ENCODE measurements around the gene ANXA3. TPM values are rescaled to one million over a fixed set of nuclear protein-coding genes. Genes with fewer than 3 reads are reported as not detected.

The ANXA3 gene
- total RNA-seq, 1 experiment from 2014 or later: 0.86 TPM

DNA sequence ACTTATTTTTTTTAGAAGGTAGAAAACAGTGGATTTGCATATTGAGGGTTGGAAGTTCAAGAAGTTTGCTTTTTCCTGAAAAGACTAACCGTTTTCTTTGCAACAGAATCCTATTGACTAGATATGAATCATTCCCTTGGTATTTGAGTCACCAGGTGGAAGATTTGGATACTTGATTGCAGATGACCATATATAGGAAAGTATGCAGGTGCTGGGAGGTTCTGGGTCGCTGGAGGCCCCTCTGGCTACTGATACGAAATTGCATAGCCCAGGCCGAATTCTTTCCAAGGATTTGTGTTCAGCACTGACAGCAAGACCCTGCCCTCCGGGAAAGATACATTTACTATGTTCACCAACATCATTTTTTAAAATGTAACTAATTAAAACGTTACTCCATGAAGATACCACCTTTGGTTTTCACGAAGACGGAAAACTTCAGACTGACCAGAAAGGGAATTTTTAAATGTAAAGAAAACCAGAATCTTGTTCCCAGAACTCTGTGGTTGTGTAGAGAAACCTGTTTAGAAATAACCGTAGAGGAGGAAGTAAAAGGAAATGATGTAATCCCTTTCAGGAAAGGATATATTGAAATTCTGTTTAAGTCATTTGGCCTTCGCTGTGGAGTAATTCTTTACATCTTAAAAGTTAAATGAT lies 946 bp downstream of the ANXA3 start:
- Histone ChIP-seq H3K27me3 (replicated peaks; ENCODE audit: insufficient read depth, low read depth, low read length, poor library complexity) (no peaks in the 10 kb centered on the region), H3K9me3 (ENCODE audit: low read depth, low read length, poor library complexity, severe bottlenecking) (no peaks in the 10 kb centered on the region), H3K36me3 (ENCODE audit: insufficient read depth, low read length, poor library complexity, severe bottlenecking) (no peaks in the 10 kb centered on the region), H3K4me3 (ENCODE audit: low read depth, low read length, poor library complexity, severe bottlenecking) (no peak overlapping the region), H3K4me1 (ENCODE audit: insufficient read depth, low read length, poor library complexity, severe bottlenecking) (no peaks in the 10 kb centered on the region), H3K27ac (ENCODE audit: low read depth, low read length, poor library complexity, severe bottlenecking) (peak overlapping the region; percentile 14)
- TF ChIP-seq EZH2 (IDR thresholded peaks at IDR 0.05; ENCODE audit: borderline replicate concordance, low read depth, low read length, poor library complexity, severe bottlenecking): no peak
- TF ChIP-seq, protein P1, sequence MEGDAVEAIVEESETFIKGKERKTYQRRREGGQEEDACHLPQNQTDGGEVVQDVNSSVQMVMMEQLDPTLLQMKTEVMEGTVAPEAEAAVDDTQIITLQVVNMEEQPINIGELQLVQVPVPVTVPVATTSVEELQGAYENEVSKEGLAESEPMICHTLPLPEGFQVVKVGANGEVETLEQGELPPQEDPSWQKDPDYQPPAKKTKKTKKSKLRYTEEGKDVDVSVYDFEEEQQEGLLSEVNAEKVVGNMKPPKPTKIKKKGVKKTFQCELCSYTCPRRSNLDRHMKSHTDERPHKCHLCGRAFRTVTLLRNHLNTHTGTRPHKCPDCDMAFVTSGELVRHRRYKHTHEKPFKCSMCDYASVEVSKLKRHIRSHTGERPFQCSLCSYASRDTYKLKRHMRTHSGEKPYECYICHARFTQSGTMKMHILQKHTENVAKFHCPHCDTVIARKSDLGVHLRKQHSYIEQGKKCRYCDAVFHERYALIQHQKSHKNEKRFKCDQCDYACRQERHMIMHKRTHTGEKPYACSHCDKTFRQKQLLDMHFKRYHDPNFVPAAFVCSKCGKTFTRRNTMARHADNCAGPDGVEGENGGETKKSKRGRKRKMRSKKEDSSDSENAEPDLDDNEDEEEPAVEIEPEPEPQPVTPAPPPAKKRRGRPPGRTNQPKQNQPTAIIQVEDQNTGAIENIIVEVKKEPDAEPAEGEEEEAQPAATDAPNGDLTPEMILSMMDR (conservative IDR thresholded peaks at IDR 0.05; ENCODE audit: low read depth, low read length): no peak
- CTCF ChIA-PET: no interaction called here
- DNase-seq (ENCODE audit: low spot score): no peak
- no TSS peak for BruUV-seq (replicated peaks)
- intact Hi-C loops (cut with micrococcal nuclease; ENCODE audit: unreplicated experiment): no loop called here
- POLR2A ChIA-PET (ENCODE audit: low non-redundant PET): no interaction called here

GRCh38 chr4:78553043-78553396 lies 1.4 kb downstream of the ANXA3 start:
- TF ChIP-seq, protein P1 (conservative IDR thresholded peaks at IDR 0.05; ENCODE audit: low read depth, low read length): no peak
- no peak for TF ChIP-seq EZH2 (IDR thresholded peaks at IDR 0.05; ENCODE audit: borderline replicate concordance, low read depth, low read length, poor library complexity, severe bottlenecking)
- H3K4me1 ChIP-seq (ENCODE audit: insufficient read depth, low read length, poor library complexity, severe bottlenecking): no peaks in the 10 kb centered on the region

DNA sequence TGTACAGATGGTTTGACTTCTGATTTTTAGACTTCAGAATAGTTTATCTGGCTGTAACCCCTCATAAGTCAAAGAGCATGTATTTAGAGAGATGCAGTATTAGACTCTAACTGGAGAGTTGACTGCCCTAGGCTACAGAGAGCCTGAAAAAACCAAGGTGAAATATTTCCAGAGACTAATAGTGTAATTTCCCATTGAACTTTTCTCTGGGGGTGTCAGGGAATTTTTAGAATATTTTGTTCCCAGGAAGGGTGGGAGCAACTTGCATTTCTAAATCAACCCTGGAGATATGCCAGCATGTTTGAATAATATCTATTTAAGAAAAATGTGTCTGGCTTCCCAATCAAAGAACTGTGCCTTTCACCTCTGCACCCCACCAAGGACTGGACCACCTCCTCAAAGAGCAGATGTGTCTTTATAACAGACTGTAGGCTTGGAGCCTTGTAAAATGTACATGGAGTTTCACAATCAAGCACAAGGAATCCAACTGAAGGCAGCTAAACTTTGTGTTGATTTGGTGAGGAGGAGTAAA lies 2.0 kb downstream of the ANXA3 start:
- no peak overlapping the region for H3K4me3 ChIP-seq (ENCODE audit: low read depth, low read length, poor library complexity, severe bottlenecking)
- no peaks in the 10 kb centered on the region for H3K9me3 ChIP-seq (ENCODE audit: low read depth, low read length, poor library complexity, severe bottlenecking)
- TF ChIP-seq, protein P1 (conservative IDR thresholded peaks at IDR 0.05; ENCODE audit: low read depth, low read length): no peak
- TF ChIP-seq EZH2 (IDR thresholded peaks at IDR 0.05; ENCODE audit: borderline replicate concordance, low read depth, low read length, poor library complexity, severe bottlenecking): no peak
- intact Hi-C loops (cut with micrococcal nuclease; ENCODE audit: unreplicated experiment): no loop called here
- H3K4me1 ChIP-seq (ENCODE audit: insufficient read depth, low read length, poor library complexity, severe bottlenecking): no peaks in the 10 kb centered on the region
- DNase-seq (ENCODE audit: low spot score): no peak
- no TSS peak for BruUV-seq (replicated peaks)
- no peaks in the 10 kb centered on the region for H3K36me3 ChIP-seq (ENCODE audit: insufficient read depth, low read length, poor library complexity, severe bottlenecking)
- POLR2A ChIA-PET (ENCODE audit: low non-redundant PET): no interaction called here
- no peaks in the 10 kb centered on the region for H3K27me3 ChIP-seq (replicated peaks; ENCODE audit: insufficient read depth, low read depth, low read length, poor library complexity)
- no peak overlapping the region for H3K27ac ChIP-seq (ENCODE audit: low read depth, low read length, poor library complexity, severe bottlenecking)
- CTCF ChIA-PET: no interaction called here

More at GRCh38 chr4:78553043-78553396, 1.4 kb downstream of the ANXA3 start:
- H3K36me3 ChIP-seq (ENCODE audit: insufficient read depth, low read length, poor library complexity, severe bottlenecking): no peaks in the 10 kb centered on the region
- intact Hi-C loops (cut with micrococcal nuclease; ENCODE audit: unreplicated experiment): no loop called here
- DNase-seq (ENCODE audit: low spot score): no peak
- ChIA-PET POLR2A (ENCODE audit: low non-redundant PET) (no interaction called here), CTCF (no interaction called here)
- H3K27me3 ChIP-seq (replicated peaks; ENCODE audit: insufficient read depth, low read depth, low read length, poor library complexity): no peaks in the 10 kb centered on the region
- no TSS peak for BruUV-seq (replicated peaks)
- H3K9me3 ChIP-seq (ENCODE audit: low read depth, low read length, poor library complexity, severe bottlenecking): no peaks in the 10 kb centered on the region
- H3K27ac ChIP-seq (ENCODE audit: low read depth, low read length, poor library complexity, severe bottlenecking): no peak overlapping the region
- H3K4me3 ChIP-seq (ENCODE audit: low read depth, low read length, poor library complexity, severe bottlenecking): no peak overlapping the region

Data from A673 (cell line).